ENCODE measurements around the gene EPB41L5. TPM values are rescaled to one million over a fixed set of nuclear protein-coding genes. Genes with fewer than 3 reads are reported as not detected.
"Not testable (repeated sequence)": the region's sequence is repeated elsewhere in the genome, so short reads cannot be mapped to it uniquely, and the experiment has no call there.

EPB41L5 gene
- total and polyA plus RNA-seq, 12 donors, result 2.6 to 25.8 (median 13.9) TPM

DNA sequence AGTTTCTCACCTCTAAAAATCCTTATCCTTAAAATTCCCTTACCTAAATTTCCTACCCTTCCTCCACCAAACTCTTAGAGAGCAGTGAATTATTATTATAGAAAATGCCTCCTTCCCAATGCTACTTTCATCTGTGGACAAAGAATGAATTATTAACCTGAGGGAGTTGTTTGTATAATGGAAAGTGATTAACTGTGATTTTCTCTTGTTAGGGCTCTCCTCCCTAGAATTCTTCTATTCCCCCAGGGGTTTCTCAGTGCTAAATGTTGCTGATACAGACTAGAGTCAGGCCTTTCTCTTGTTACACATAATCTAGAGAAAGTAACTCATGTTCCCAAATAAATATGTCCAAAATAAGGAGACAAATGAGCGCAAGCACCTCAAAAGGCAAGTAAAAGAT, 23.3 kb downstream of the EPB41L5 start:
- H3K4me3 ChIP-seq, result no peak overlapping the region
- DNase-seq, result no peak
- H3K9me3 ChIP-seq (replicated peaks in 1 of 3), result peaks cover 0 to 7% (median 0%) of the 10 kb centered on the region in 3 donors
- H3K36me3 ChIP-seq (replicated peaks in 1 of 2), result no peaks in the 10 kb centered on the region
- no peaks in the 10 kb centered on the region for H3K4me1 ChIP-seq (replicated peaks in 1 of 2)
- H3K27ac ChIP-seq, result no peak overlapping the region
- 82 to 90% (median 86%) methylated on average over 1 of the region's 1 CpG for WGBS, 4 donors
- H3K27me3 ChIP-seq, result no peaks in the 10 kb centered on the region
- TF ChIP-seq POLR2A (IDR thresholded peaks at IDR 0.05), result no peak
- TF ChIP-seq, protein P1, sequence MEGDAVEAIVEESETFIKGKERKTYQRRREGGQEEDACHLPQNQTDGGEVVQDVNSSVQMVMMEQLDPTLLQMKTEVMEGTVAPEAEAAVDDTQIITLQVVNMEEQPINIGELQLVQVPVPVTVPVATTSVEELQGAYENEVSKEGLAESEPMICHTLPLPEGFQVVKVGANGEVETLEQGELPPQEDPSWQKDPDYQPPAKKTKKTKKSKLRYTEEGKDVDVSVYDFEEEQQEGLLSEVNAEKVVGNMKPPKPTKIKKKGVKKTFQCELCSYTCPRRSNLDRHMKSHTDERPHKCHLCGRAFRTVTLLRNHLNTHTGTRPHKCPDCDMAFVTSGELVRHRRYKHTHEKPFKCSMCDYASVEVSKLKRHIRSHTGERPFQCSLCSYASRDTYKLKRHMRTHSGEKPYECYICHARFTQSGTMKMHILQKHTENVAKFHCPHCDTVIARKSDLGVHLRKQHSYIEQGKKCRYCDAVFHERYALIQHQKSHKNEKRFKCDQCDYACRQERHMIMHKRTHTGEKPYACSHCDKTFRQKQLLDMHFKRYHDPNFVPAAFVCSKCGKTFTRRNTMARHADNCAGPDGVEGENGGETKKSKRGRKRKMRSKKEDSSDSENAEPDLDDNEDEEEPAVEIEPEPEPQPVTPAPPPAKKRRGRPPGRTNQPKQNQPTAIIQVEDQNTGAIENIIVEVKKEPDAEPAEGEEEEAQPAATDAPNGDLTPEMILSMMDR (IDR thresholded peaks at IDR 0.05), result no peak
- intact Hi-C loops (cut with DNase I), result no loop called here

GRCh38 chr2:120037995-120038541, 25.2 kb downstream of the EPB41L5 start:
- intact Hi-C loops (cut with DNase I), result no loop called here
- TF ChIP-seq POLR2A (IDR thresholded peaks at IDR 0.05), result no peak
- TF ChIP-seq, protein P1 (IDR thresholded peaks at IDR 0.05), result no peak

GRCh38 chr2:120042359-120042758, 29.5 kb downstream of the EPB41L5 start:
- Histone ChIP-seq H3K4me3 (no peak overlapping the region), H3K36me3 (replicated peaks in 1 of 2) (no peaks in the 10 kb centered on the region), H3K4me1 (replicated peaks in 1 of 2) (no peaks in the 10 kb centered on the region), H3K27me3 (no peaks in the 10 kb centered on the region), H3K27ac (no peak overlapping the region), H3K9me3 (replicated peaks in 1 of 3) (no peaks in the 10 kb centered on the region)
- DNase-seq, result no peak
- intact Hi-C loops (cut with DNase I), result no loop called here
- no peak for TF ChIP-seq POLR2A (IDR thresholded peaks at IDR 0.05)
- TF ChIP-seq, protein P1 (IDR thresholded peaks at IDR 0.05), result no peak
- 53 to 66% (median 62%) methylated on average over 1 of the region's 1 CpG for WGBS, 4 donors

More at GRCh38 chr2:120037995-120038541, 25.2 kb downstream of the EPB41L5 start:
- Histone ChIP-seq H3K27me3 (no peaks in the 10 kb centered on the region), H3K4me3 (no peak overlapping the region), H3K9me3 (replicated peaks in 1 of 3) (peaks cover 0 to 7% (median 0%) of the 10 kb centered on the region in 3 donors), H3K27ac (no peak overlapping the region), H3K36me3 (replicated peaks in 1 of 2) (no peaks in the 10 kb centered on the region), H3K4me1 (replicated peaks in 1 of 2) (no peaks in the 10 kb centered on the region)
- DNase-seq, result no peak
- WGBS, 4 donors, result 84 to 86% (median 85%) methylated on average over 4 of the region's 4 CpGs

DNA sequence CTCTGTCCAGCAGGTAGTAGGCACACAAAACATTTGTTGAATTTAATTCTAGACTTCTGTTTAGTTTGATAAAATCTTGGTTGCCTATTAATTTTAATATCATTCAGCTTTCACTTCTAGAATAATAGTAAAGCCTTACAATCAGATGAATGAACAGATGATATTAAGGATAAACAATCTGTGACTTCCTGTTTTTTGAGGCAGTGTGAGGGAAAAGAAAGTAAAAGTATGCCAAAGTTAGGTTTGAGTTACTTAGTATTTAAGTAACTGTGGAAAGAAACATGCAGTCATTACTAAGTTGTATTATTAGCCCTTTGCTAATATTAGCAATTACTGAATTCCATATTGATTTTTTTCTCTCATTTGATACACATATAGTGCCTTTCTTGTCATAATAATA, 31.5 kb downstream of the EPB41L5 start:
- Histone ChIP-seq H3K27me3 (no peaks in the 10 kb centered on the region), H3K27ac (no peak overlapping the region), H3K4me1 (replicated peaks in 1 of 2) (no peaks in the 10 kb centered on the region), H3K9me3 (replicated peaks in 1 of 3) (no peaks in the 10 kb centered on the region), H3K4me3 (no peak overlapping the region), H3K36me3 (replicated peaks in 1 of 2) (no peaks in the 10 kb centered on the region)
- TF ChIP-seq, protein P1 (IDR thresholded peaks at IDR 0.05), result no peak
- intact Hi-C loops (cut with DNase I), result no loop called here
- DNase-seq, result no peak

DNA sequence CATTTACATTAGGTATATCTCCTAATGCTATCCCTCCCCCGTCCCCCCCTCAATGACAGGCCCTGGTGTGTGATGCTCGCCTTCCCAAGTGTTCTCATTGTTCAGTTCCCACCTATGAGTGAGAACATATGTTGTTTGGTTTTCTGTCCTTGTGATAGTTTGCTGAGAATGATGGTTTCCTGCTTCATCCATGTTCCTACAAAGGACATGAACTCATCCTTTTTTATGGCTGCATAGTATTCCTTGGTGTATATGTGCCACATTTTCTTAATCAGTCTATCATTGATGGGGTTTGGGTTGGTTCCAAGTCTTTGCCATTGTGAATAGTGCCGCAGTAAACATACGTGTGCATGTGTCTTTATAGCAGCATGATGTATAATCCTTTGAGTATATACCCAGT, 32.9 kb downstream of the EPB41L5 start:
- H3K9me3 ChIP-seq (replicated peaks in 1 of 3); H3K27me3 ChIP-seq; H3K4me1 ChIP-seq (replicated peaks in 1 of 2); H3K27ac ChIP-seq; H3K4me3 ChIP-seq; DNase-seq; intact Hi-C loops (cut with DNase I); H3K36me3 ChIP-seq (replicated peaks in 1 of 2): not testable (repeated sequence)
- 93 to 100% (median 97%) methylated on average over 4 of the region's 4 CpGs for WGBS, 4 donors

DNA sequence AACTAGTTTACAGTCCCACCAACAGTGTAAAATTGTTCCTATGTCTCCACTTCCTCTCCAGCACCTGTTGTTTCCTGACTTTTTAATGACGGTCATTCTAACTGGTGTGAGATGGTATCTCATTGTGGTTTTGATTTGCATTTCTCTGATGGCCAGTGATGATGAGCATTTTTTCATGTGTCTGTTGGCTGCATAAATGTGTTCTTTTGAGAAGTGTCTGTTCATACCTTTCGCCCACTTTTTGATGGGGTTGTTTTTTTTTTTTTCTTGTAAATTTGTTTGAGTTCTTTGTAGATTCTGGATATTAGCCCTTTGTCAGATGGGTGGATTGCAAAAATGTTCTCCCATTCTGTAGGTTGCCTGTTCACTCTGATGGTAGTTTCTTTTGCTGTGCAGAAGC, 33.4 kb downstream of the EPB41L5 start:
- H3K9me3 ChIP-seq (replicated peaks in 1 of 3); DNase-seq; H3K27me3 ChIP-seq; intact Hi-C loops (cut with DNase I); H3K27ac ChIP-seq; H3K36me3 ChIP-seq (replicated peaks in 1 of 2); H3K4me1 ChIP-seq (replicated peaks in 1 of 2); H3K4me3 ChIP-seq: not testable (repeated sequence)
- WGBS, 4 donors, result 94 to 98% (median 97%) methylated on average over 2 of the region's 2 CpGs

Measured in adrenal gland (tissue), 12 donors.